NCI-H2227 (cell line): ENCODE data around the gene PDGFRA.

Experiments used
- DNase-seq: peaks from one replicate; lab custom pipeline; 2025; ENCODE audit not compliant: unreplicated experiment; lab: John Stamatoyannopoulos, UW

The PDGFRA gene

DNA sequence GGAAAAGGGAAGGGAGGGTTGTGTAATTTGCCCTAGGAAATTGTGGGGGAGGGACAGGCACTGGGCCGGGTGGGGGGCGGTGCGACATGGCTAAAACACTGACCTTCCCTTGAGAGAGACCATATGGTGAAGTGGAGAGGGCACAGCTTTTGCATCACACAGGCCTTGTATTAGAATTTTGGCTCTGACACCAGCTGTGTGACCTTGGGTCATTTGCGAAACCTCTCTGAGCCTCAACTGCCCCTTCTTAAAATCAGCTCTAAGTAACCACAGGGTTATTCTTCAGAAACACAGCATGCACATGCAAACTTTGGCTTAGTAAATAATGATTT lies 25.8 kb downstream of the PDGFRA start:
- no peak for DNase-seq

DNA sequence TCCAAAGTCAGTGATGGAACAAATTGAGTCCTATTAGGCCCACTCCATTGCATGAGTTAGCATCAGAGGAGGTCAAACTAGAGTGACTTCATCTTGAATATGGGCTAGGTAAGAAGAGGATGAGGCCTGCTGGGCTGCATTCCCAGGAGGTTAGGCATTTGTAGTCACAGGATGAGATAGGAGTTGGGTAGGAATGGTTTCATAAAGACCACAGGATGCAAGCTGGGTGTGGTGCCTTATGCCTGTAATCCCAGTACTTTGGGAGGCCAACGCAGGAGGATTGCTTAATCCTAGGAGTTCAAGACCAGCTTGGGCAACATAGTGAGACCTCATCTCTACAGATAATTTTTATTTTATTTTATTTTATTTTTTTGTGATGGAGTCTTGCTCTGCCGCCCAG lies 26.8 kb downstream of the PDGFRA start:
- DNase-seq, result no peak

DNA sequence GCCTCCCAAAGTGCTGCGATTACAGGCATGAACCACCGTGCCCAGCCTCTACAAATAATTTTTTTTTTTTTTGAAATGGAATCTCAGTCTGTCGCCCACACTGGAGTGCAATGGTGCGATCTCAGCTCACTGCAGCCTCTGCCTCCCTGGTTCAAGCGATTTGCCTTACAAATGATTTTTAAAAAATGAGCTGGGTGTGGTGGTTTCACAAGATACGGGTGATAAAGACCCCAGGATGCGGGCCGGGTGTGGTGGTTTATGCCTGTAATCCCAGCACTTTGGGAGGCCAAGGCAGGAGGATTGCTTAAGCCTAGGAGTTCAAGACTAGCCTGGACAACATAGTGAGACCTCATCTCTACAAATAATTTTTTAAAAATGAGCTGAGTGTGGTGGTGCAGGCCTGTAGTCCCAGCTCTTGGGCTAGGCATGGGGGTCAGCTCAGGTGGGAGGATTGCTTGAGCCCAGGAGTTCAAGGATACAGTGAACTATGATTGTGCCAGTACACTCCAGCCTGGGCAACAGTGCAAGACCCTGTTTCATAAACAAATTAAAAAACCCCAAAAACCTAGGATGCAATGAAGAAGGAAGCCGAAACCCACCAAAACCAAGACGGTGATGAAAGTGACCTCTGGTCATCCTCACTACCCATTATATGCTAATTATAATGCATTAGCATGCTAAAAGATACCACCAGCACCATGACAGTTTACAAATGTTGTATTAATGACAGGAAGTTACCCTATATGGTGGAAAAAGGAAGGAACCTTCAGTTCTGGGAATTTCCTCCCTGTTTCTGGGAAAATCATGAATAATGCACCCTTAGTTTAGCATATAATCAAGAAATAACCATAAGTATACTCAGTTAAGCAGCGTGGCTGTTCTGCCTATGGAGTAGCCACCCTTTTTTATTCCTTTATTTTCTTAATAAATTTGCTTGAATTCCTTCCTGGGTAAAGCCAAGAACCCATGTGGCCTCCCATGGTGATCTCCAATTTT lies 27.7 kb downstream of the PDGFRA start:
- DNase-seq, result no peak

DNA sequence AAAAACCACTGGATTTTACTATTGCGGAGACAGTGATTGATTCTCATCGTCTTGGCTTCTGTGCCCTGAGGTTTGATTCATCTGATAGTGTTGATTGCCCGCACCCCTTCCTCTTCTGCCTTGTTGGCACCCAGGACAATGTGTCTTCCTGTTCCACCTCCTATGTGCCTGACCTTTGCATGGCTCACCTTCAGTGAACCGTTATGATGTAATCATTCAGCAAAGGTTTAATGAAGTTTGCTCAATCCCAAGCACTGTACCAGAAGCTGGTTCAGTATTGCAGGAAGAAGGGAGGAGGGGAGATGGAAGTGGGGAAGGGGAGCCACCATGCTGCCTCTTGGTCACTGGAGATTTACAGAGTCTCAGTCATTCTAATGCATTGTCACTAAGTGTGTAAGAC lies 36.3 kb downstream of the PDGFRA start:
- DNase-seq, result no peak

DNA sequence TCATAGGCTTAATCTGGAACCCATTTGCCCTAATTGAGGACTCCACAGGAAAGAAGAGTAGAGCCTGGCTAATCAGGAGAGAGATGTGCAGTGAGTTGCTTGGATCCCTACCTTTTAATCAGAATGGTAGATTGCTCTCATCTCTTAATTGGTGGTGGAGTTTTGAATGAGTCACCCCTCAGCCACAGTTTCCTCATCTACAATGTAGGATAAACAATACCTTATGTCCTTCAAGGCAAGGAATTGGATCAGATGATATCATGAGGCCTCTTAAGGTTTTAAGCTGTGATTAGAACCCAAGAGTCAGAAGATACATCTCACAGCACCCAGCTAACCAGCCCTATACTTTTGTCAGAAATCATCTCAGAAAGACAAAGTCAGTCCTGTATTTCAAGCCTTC lies 39.1 kb downstream of the PDGFRA start:
- no peak for DNase-seq

DNA sequence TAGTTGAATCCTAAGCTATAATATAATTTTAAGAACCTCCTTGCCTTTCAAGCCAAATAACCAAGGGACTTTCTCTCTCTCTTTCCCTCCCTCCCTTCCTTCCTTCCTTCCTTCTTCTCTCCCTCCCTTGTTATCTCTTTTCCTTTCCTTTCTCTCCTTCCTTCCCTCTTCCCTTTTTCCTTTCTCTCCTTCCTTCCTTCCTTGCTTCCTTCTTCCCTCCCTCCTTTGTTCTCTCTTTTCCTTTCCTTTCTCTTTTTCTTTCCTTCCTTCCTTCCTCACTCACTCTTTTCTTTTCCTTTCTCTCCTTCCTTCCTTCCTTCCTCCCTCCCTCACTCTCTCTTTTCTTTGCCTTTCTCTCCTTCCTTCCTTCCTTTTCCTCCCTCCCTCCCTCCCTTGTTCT lies 42.4 kb downstream of the PDGFRA start:
- no peak for DNase-seq

DNA sequence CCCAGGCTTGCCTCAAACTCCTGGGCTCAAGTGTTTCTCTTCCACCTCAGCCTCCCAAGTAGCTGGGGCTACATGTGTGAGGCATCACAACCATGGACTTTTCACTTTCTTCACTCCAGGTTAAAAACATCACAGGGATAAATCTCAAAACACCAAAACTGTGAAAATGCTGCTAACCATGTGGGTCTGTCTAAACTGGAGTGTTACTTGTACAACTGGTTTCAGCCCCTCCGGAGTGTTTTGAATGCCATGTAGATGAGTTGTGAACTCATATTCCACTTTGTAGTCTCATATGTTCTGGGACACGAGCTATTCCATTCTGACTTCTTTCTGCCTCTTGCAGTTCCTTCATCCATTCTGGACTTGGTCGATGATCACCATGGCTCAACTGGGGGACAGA lies 43.0 kb downstream of the PDGFRA start:
- no peak for DNase-seq

DNA sequence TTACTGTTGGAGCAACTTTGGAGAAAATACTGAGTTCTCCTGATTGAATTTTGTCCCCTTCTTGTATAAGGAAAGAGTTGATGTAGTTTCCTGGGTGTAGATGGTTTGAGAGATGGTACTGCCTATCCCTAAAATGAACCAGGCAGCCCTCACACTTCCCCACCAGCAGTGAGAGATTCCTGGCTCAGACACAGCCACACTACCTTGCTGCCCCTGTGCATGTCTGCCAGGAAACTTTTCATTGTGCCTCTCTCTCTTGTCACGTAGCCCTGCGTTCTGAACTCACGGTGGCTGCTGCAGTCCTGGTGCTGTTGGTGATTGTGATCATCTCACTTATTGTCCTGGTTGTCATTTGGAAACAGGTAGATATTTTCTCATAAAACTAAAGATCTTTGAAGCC lies 45.2 kb downstream of the PDGFRA start:
- no peak for DNase-seq

DNA sequence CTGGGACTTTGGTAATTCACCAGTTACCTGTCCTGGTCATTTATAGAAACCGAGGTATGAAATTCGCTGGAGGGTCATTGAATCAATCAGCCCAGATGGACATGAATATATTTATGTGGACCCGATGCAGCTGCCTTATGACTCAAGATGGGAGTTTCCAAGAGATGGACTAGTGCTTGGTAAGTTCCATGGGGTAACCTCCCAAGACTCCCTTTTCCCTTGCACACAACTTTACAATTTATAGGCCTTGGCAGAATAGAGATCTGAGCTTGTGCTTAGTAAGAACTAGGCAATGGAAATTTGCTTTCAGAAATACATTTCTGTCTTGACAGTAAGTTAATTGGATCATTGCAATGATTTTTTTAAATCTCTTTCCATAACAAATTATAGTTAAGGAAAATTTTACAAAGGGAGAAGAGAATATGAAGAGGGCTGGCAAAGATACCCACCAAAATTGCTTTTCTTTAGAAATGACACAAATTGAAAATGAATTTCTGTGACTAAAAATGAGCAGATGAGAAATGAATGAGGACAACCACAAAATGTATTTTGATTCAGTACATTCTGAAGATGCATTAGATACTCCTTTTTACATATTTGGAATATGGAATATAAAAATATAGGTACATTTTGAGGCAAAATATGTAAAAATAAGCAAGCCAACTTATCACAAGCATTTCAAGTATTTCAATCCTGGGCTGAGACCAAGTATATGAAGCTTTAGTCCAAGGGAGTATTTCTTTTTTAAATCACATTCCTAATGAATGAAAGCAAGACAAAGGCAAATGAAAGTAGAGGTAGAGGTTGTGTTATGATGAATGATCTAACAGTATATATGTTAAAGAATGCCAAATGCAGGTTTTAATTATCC lies 45.9 kb downstream of the PDGFRA start:
- DNase-seq, result no peak

DNA sequence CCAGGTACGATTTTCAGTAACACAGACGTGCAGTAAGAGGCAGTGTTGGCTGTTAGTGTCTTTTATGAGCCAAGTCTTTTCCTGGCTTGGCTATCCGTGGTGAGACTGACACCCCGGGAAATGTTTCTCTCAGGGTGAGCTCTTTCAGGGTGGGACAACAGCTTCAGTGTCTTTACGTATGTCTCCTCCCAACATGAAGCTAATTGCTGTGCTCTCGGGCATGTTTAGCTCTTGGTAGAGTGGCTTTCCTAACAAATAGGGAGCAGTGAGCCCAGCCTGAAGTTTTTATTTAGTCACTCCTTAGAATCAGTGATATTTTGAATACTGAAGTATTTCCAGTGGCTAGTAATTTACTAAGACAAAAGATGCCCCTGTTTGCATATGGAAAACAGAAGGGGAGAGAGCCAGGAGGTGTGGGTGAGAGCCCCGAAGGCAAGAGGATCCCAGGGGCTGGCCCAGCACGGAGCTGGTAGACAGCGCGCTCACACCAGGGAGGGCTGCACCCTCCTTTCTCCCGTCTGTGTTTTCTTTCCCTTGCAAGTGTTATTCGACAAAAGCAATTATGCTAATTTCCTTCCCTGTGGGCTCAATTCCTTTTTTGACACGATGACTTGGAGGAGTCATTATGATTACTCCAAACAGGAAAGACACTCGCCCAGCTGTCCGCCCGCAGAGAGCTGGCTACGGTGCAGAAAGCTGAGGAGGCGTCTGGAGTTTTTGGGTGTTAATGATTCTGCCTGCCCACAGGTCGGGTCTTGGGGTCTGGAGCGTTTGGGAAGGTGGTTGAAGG lies 47.7 kb downstream of the PDGFRA start:
- DNase-seq, result no peak

DNA sequence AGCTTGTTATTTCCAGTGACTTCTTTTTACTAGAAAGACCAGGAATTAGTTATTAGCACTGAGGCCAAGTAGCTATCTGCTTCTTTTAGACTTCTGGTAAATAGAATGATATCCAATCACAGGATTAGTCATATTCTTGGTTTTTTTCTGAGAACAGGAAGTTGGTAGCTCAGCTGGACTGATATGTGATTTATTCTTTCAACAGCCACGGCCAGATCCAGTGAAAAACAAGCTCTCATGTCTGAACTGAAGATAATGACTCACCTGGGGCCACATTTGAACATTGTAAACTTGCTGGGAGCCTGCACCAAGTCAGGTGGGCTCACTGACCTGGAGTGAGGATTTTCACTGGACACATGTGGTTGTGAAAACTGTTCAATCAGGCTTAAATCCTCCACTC lies 48.6 kb downstream of the PDGFRA start:
- no peak for DNase-seq

DNA sequence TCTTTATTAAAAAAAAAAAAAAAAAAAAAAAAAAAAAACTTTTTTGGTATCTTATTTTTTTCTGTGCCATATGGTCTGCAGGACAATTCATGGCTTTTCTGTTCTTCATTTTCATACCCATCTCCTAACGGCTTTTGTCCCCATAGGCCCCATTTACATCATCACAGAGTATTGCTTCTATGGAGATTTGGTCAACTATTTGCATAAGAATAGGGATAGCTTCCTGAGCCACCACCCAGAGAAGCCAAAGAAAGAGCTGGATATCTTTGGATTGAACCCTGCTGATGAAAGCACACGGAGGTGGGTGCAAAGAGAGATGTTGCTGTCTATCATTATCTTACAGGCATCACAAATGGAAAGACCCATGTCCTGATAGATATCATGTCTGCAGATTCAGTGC lies 49.1 kb downstream of the PDGFRA start:
- DNase-seq, result no peak

DNA sequence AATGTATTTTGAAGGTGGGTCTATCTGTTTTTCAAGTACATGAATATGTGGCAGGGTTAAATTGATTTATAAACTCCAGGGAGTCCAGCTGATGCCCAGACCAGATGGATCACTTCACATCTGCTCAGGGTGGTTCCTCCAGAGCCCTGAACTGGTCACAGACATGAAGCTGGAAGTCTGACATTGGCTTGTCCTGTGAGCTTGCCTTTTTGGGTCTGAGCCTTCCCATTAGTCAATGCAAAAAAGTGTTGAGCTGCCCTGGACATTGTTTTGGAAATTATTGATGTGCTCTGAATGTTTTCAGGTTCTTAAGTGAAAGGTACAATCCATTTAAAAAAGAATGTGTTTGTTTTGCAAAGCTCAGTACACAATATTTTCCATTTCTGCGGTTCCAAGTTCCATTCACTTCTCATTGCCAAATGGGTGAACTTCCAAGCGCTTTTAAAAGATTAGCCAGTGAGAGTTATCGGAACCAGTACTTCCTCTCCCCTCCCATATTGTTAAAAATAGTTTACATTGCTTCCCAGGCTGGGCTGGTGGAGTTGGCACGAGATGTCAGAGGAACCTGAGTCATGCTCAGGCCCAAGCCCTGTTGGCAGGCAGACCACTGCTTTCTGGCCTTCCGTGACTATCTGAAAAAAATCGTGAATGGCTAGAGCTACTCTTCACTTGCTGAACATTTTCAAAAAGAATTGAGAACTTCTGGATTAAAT lies 52.1 kb downstream of the PDGFRA start:
- DNase-seq, result no peak

DNA sequence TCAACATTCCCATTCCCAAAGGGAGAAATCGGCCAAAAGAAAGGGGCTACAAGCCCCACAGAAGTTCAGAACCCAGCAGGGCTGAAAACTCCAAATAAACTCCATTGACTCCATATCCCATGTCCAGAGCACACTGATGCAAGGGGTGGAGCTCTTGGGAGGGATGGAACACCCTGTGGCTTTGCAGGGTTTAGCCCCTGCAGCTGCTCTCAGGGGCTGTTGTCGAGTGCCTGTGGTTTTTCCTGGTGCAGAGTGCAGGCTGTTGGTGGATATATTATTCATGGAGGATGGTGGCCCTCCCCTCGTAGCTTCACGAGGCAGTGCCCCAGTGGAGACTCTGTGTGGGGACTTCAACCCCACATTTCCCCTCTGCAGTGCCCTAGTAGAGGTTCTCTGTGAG lies 53.7 kb downstream of the PDGFRA start:
- DNase-seq, result no peak

DNA sequence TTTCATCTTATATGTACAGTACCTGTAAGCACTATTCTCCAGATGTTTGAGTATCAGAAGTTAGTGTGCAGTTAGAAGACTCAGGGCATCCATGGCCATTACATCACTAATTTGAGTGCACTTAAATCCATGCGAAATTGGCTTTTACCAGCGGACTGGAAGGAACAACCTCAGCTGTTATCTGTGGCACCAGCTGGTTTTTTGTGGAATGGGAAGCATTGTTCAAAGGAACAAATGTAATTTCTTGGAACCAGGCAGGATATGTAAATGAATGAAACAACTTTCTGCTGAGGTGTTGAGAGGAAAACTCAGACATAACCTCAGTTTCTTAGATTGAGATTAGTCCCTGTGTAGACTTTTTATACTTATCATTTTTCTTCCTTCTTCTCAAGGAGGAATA lies 60.2 kb downstream of the PDGFRA start:
- DNase-seq, result no peak

DNA sequence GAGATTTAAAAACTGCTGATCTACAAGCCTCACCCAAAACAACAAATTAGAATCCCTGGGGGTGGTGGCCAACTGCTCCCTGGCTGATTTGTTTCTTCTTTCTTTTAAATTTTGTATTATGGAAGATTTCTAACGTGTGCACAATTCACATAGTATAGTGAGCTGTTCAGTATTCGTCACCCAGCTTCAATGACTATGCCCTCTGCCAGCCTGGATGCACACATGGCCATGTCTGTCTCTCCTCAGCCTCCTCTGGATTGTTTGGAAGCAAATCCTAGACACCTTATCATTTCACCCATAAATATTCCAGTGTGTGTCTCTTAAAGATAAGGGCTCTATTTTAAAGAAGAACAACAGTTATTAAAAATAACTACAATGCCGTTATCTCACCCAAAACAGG lies 61.9 kb downstream of the PDGFRA start:
- no peak for DNase-seq

DNA sequence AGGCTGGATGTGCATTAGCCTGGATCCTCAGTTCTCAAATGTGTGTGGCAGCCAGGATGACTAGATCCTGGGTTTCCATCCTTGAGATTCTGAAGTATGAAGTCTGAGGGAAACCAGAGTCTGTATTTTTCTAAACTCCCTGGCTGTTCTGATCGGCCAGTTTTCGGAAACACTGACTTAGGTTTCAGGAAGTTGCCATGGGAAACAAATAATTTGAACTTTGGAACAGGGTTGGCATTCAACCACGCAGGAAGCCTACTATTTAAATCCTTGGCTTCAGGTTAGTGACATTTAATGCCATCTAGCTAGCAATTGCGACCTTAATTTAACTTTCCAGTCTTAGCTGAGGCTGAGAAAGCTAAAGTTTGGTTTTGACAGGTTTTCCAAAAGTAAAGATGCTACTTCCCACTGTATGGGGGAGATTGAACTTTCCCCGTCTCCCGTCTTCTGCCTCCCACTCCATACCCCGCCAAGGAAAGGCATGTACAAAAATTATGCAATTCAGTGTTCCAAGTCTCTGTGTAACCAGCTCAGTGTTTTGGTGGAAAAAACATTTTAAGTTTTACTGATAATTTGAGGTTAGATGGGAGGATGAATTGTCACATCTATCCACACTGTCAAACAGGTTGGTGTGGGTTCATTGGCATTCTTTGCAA lies 67.6 kb downstream of the PDGFRA start:
- no peak for DNase-seq

DNA sequence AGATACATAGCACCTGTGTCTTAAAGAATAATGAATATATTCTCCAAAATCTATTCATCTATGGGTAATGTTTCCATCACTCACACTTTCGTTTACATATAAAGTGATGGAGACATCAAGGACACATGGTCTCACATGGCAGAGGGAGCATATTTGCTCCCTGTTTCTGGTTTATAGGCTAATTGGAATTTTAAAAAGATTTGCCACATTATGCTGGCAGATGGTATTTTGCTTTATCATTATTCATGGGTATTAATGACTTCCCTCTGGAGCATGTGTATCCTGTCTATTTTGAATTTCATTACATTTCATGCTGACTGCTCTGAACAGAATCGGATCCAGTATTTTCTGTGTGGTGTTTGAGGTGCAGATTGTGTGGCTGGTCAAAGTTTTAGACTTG lies 79.0 kb downstream of the PDGFRA start:
- no peak for DNase-seq

DNA sequence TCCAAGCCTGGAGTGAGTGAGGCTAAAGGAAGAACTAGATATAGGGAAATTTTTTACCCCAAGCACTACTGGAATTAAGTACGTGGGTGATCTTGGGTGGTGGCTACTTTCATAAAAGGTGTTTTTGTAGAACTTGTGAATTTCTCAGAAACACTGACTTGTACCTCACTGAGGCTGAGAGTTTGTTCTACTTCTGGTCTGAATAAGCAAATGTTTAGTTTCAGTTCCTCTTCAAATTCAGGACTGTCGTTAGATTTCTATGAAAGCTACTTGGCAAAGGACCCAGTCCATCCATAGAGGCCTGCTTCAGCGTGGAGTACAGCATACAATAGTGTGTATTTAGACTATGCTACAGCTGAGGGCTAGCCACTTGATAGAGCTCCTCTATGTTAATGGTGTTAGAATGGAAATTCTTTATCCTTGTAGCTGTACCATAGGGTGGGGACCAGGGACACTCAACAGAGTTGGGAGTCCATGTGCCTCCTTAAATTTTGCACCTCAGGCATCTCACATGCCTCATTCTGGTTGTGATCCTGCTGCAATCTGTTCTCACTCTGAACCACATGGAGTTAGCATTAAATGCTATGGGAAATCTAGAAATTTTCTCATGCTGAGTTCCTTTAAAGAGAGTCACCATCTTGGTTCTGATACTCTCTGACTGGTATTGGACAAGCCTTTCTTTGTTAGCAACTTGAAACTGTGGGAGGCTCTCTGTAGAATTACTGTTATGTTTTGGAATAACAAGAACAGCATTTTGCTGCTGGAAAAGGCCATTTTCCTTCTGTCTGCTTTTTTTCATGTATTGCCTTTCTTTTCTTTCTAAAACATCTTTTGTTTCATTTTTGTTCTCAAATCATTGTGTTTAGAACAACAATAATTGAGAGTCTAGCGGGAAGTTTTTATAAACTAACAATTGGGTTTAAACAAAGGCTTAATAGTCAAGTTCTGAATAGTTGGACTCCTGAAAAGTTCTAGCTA lies 86.8 kb downstream of the PDGFRA start:
- no peak for DNase-seq
